GM12878 (cell line): Measurements from ENCODE around the gene PRDM16. TPM values are rescaled to one million over a fixed set of nuclear protein-coding genes. Genes with fewer than 3 reads are reported as not detected.

Experiments
- ATAC-seq: fragments of 200-7000 bp; cut with Tn5 transposase; 3 replicates; pipeline ENCODE4 v1.9.1; 2020; ENCODE audit warnings: mild to moderate bottlenecking, moderate library complexity
- BruUV-seq: library from RNA; stranded (reverse); fragments of 400-500 nt; replicated peaks from 2 replicates; lab custom pipeline; 2021; lab: Mats Ljungman, UMichigan
- CTCF ChIA-PET: fragments of 300-600 bp; sonication (Branson Sonifier 250); formaldehyde crosslinking; extraction: SDS; loops from one replicate; lab custom pipeline; 2021; ENCODE audit warnings: inconsistent platforms; lab: Yijun Ruan, JAX
- POLR2A ChIA-PET: fragments of 350-600 bp; formaldehyde crosslinking; extraction: SDS; loops from one replicate; lab custom pipeline; 2021; ENCODE audit warnings: inconsistent platforms; lab: Charles Lee
- RAD21 ChIA-PET: fragments of 300-600 bp; sonication (Branson Sonifier 250); formaldehyde crosslinking; loops from one replicate; lab custom pipeline; 2023; ENCODE audit warnings: antibody characterized with exemption; ENCODE audit not compliant: unreplicated experiment; lab: Charles Lee
- SMC1A ChIA-PET: fragments of 300-600 bp; sonication (Branson Sonifier 250); formaldehyde crosslinking; loops from one replicate; lab custom pipeline; 2023; ENCODE audit not compliant: unreplicated experiment, uncharacterized antibody; lab: Charles Lee
- DNase-seq: peaks from one replicate; pipeline ENCODE4 v3.0.0-alpha.2; 2011; ENCODE audit warnings: low read depth, low spot score
- FAIRE-seq: peaks from 3 replicates; lab custom pipeline; 2011; peaks lifted over from hg19 to GRCh38; lab: Jason Lieb, UNC
- H2AFZ ChIP-seq: 2 replicates; pipeline ENCODE4 v1.6.0; 2011; ENCODE audit warnings: low read depth, low read length, control low read depth; ENCODE audit not compliant: control insufficient read depth
- H3K27ac ChIP-seq: 2 replicates; pipeline ENCODE4 v1.5.1; 2011; ENCODE audit warnings: control low read depth; ENCODE audit not compliant: control insufficient read depth, insufficient read depth
- H3K27me3 ChIP-seq, 2 experiments: replicated peaks in 1 of 2; 2 replicates each; pipeline versions ENCODE4 v1.6.0 to v1.6.1; 2011; ENCODE audit warnings: low read length in 1 of 2; ENCODE audit not compliant: control insufficient read depth in 2 of 2, insufficient read depth in 2 of 2
- H3K36me3 ChIP-seq, 2 experiments: 2 replicates each; pipeline ENCODE4 v1.5.1; 2011; ENCODE audit warnings: low read length in 1 of 2; ENCODE audit not compliant: control insufficient read depth in 2 of 2, insufficient read depth in 2 of 2
- H3K4me1 ChIP-seq: 2 replicates; pipeline ENCODE4 v1.6.1; 2011; ENCODE audit warnings: mild to moderate bottlenecking, low read length, moderate library complexity, mixed read lengths; ENCODE audit not compliant: control insufficient read depth, insufficient read depth
- H3K4me2 ChIP-seq: 2 replicates; pipeline ENCODE4 v1.6.0; 2011; ENCODE audit warnings: control low read depth; ENCODE audit not compliant: control insufficient read depth, insufficient read depth
- H3K4me3 ChIP-seq: fragments of 200-600 bp; sonication (generic); 2 replicates; pipeline ENCODE4 v1.5.1; 2016
- H3K79me2 ChIP-seq: 2 replicates; pipeline ENCODE4 v1.6.0; 2011; ENCODE audit warnings: low read length; ENCODE audit not compliant: control insufficient read depth, insufficient read depth
- H3K9ac ChIP-seq: 2 replicates; pipeline ENCODE4 v1.8.0; 2011; ENCODE audit warnings: low read length, control low read depth, mixed read lengths; ENCODE audit not compliant: control insufficient read depth, insufficient read depth
- H3K9me3 ChIP-seq: replicated peaks from 3 replicates; pipeline ENCODE4 v1.5.1; 2011; ENCODE audit warnings: mild to moderate bottlenecking, low read length; ENCODE audit not compliant: control insufficient read depth, insufficient read depth
- H4K20me1 ChIP-seq: 2 replicates; pipeline ENCODE4 v1.6.0; 2011; ENCODE audit not compliant: control insufficient read depth, insufficient read depth
- ATF7 ChIP-seq: fragments of 450-650 bp; IDR thresholded peaks from 2 replicates; pipeline ENCODE4 v1.6.1; 2016; ENCODE audit warnings: low read depth, mild to moderate bottlenecking
- CBX3 ChIP-seq: fragments of 200-600 bp; sonication (generic); IDR thresholded peaks from 2 replicates; pipeline ENCODE4 v1.6.1; 2016; ENCODE audit warnings: low read depth, borderline replicate concordance
- ESRRA ChIP-seq: IDR thresholded peaks from 2 replicates; pipeline ENCODE4 v1.6.1; 2012; ENCODE audit warnings: mild to moderate bottlenecking, low read length, improper control_type of control experiment
- LARP7 ChIP-seq: fragments of 450-650 bp; IDR thresholded peaks from 2 replicates; pipeline ENCODE4 v1.6.1; 2017; ENCODE audit warnings: mild to moderate bottlenecking
- RB1 ChIP-seq: fragments of 450-650 bp; formaldehyde crosslinking; IDR thresholded peaks from 2 replicates; pipeline ENCODE4 v1.6.1; 2017; ENCODE audit warnings: mild to moderate bottlenecking, borderline replicate concordance
- RFX5 ChIP-seq: IDR thresholded peaks from 2 replicates; pipeline ENCODE4 v1.6.1; 2011; ENCODE audit warnings: low read depth, low read length, improper control_type of control experiment
- ZNF24 ChIP-seq: fragments of 450-650 bp; IDR thresholded peaks from 2 replicates; pipeline ENCODE4 v1.6.1; 2017; ENCODE audit warnings: antibody characterized with exemption, mild to moderate bottlenecking
- WGBS: methylation state at CpG from one replicate; pipeline ENCODE4 v1.1.6; 2016; ENCODE audit warnings: low lambda C conversion rate; ENCODE audit not compliant: insufficient replicate concordance, insufficient coverage; ENCODE audit errors: missing lambda C conversion rate; 5-methylcytosine and 5-hydroxymethylcytosine counted together
- in situ Hi-C: fragments of 300-500 bp; cut with MboI; formaldehyde crosslinking; loops from 9 replicates; pipeline ENCODE4 v1.14.3; 2018; ENCODE audit warnings: mixed read lengths
- intact Hi-C: fragments of 100-400 bp; cut with micrococcal nuclease; formaldehyde crosslinking; loops from one replicate; pipeline ENCODE4 v1.14.2; 2022; ENCODE audit not compliant: unreplicated experiment
- polyA plus RNA-seq, 11 experiments: library from polyadenylated mRNA; depleted of rRNA in 4 of 11; unstranded in 6 of 11; stranded (reverse) in 5 of 11; fragments of >200 nt; fragmentation: Nextera tagmentation in 4 of 11; fragmentation: Illumina TruSeq in 1 of 11; extraction: Ambion mirVana in 4 of 11; extraction: Trizol in 1 of 11; gene quantifications; 1 replicate in 1 of 11; 2 replicates in 10 of 11; pipeline versions ENCODE4 v1.2.1 to v1.2.3, GENCODE V29; 2011 to 2016; ENCODE audit warnings: inconsistent platforms in 2 of 11, missing spikeins in 2 of 11, low read depth in 1 of 11
- total RNA-seq, 4 experiments: library from RNA; depleted of rRNA in 3 of 4; stranded (reverse); fragments of >200 nt in 3 of 4; fragmentation: Illumina TruSeq in 1 of 4; extraction: Trizol in 1 of 4; gene quantifications; 2 replicates each; pipeline versions ENCODE4 v1.2.1 to v1.2.3, GENCODE V29; 2013 to 2021
- TF ChIP-seq, protein P1 (sequence below): fragments of 450-650 bp; IDR thresholded peaks from 2 replicates; pipeline ENCODE4 v1.6.1; 2017; ENCODE audit warnings: mild to moderate bottlenecking, low read depth, inconsistent platforms; ENCODE audit not compliant: poor library complexity, severe bottlenecking
- TF ChIP-seq, protein P2 (sequence below): IDR thresholded peaks from 2 replicates; pipeline ENCODE4 v1.6.1; 2012; ENCODE audit warnings: improper control_type of control experiment, low read depth, low read length; ENCODE audit not compliant: insufficient replicate concordance

Gene PRDM16
- total and polyA plus RNA-seq, 10 of the 15 experiments (the other 5 are each of a cell fraction or from before 2014, with no cell fraction given), result 0.03 TPM; not detected in 9

DNA sequence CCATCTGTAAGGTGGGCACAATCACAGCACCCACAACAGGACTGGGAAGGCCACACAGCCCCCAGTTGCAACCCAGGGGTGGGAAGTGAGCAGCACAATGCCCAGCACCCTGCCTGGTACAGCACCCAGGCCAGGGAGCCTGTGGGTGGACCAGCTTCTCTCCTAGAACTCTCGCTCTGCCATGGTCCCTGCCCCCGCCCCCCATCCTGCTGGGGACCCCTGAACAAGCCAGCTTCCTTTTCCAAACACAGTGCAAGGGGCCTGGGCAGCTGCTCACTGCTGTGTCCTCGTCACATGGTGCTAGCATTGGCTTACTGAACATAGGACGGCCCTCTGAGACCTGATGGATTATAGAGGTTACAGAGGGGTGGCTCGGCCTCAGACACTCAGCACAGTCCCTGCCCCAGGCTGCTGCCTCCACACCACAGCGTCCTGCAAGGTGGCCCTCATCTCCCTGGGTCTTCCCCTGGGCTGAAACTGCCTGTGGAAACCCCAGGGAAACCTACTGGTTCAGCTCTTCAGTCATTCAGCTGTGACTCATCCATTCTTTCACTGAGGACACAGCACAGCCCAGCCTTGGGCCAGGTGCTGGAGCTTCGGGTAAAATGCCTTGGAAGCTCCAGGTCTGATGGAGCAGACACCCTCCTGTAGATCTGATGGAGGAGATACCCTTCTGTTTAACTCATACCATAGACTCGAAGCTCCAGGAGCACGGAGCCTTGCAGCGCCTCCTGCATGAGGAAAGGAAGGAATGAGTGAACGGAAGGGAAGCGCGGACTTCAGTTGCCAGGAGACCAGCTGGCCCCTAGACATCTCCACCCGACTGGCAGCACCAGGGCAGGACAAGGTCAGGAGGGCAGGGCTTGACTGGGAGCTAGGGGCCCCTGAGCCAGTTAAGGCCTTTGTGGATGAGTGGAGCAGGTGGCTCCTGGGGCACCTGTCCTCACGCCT, 8.1 kb upstream of the PRDM16 start:
- CTCF ChIA-PET, result no interaction called here
- BruUV-seq, result no TSS peak
- POLR2A ChIA-PET, result no interaction called here
- Histone ChIP-seq H3K4me2 (no peak overlapping the region), H3K27me3 (no peaks in the 10 kb centered on the region), H3K4me1 (no peaks in the 10 kb centered on the region), H3K9me3 (no peaks in the 10 kb centered on the region), H3K9ac (no peak overlapping the region), H3K4me3 (no peak overlapping the region), H3K79me2 (no peaks in the 10 kb centered on the region), H3K27ac (no peak overlapping the region), H4K20me1 (no peaks in the 10 kb centered on the region), H3K36me3 (no peaks in the 10 kb centered on the region), H2AFZ (no peak overlapping the region)
- FAIRE-seq (no peak), ATAC-seq (no peak), DNase-seq (no peak)
- RAD21 ChIA-PET, result no interaction called here
- no peak for TF ChIP-seq CBX3
- no peak for TF ChIP-seq ZNF24
- in situ Hi-C loops (no loop called here), intact Hi-C loops (no loop called here)
- WGBS, result 34% methylated on average over 15 of the region's 15 CpGs
- SMC1A ChIA-PET, result no interaction called here

DNA sequence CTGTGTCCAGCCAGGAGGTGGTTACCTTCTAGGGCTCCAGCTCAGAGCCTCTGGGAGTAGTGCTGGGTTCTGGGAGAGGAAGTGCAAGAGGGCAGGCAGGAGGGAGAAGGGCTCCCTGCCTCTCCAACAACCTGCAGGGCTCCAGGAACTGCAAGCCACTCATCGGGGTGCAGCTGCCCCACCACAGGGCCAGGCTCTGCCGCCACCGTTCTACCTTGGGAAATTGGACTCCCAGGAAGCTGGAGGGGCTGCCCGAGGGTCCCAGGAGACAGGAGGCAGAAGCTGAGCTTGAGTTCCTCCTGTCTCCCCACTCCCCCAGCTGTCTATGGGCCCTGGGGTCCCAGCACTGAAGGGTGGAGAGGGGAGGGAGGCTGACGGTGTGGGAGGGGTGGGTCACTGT, 7.4 kb upstream of the PRDM16 start:
- in situ Hi-C loops, result no loop called here
- Histone ChIP-seq H3K9ac (no peak overlapping the region), H3K27ac (no peak overlapping the region), H3K27me3 (no peaks in the 10 kb centered on the region), H2AFZ (no peak overlapping the region), H3K9me3 (no peaks in the 10 kb centered on the region), H4K20me1 (no peaks in the 10 kb centered on the region), H3K79me2 (no peaks in the 10 kb centered on the region), H3K4me3 (no peak overlapping the region), H3K4me1 (no peaks in the 10 kb centered on the region), H3K36me3 (no peaks in the 10 kb centered on the region), H3K4me2 (no peak overlapping the region)
- DNase-seq, result no peak
- no TSS peak for BruUV-seq
- ChIA-PET CTCF (no interaction called here), POLR2A (no interaction called here), SMC1A (no interaction called here), RAD21 (no interaction called here)
- intact Hi-C loops, result no loop called here
- no peak for FAIRE-seq
- WGBS, result 14% methylated on average over 5 of the region's 5 CpGs
- no peak for ATAC-seq
- TF ChIP-seq, protein P1, sequence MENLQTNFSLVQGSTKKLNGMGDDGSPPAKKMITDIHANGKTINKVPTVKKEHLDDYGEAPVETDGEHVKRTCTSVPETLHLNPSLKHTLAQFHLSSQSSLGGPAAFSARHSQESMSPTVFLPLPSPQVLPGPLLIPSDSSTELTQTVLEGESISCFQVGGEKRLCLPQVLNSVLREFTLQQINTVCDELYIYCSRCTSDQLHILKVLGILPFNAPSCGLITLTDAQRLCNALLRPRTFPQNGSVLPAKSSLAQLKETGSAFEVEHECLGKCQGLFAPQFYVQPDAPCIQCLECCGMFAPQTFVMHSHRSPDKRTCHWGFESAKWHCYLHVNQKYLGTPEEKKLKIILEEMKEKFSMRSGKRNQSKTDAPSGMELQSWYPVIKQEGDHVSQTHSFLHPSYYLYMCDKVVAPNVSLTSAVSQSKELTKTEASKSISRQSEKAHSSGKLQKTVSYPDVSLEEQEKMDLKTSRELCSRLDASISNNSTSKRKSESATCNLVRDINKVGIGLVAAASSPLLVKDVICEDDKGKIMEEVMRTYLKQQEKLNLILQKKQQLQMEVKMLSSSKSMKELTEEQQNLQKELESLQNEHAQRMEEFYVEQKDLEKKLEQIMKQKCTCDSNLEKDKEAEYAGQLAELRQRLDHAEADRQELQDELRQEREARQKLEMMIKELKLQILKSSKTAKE, result no peak
- TF ChIP-seq, protein P2, sequence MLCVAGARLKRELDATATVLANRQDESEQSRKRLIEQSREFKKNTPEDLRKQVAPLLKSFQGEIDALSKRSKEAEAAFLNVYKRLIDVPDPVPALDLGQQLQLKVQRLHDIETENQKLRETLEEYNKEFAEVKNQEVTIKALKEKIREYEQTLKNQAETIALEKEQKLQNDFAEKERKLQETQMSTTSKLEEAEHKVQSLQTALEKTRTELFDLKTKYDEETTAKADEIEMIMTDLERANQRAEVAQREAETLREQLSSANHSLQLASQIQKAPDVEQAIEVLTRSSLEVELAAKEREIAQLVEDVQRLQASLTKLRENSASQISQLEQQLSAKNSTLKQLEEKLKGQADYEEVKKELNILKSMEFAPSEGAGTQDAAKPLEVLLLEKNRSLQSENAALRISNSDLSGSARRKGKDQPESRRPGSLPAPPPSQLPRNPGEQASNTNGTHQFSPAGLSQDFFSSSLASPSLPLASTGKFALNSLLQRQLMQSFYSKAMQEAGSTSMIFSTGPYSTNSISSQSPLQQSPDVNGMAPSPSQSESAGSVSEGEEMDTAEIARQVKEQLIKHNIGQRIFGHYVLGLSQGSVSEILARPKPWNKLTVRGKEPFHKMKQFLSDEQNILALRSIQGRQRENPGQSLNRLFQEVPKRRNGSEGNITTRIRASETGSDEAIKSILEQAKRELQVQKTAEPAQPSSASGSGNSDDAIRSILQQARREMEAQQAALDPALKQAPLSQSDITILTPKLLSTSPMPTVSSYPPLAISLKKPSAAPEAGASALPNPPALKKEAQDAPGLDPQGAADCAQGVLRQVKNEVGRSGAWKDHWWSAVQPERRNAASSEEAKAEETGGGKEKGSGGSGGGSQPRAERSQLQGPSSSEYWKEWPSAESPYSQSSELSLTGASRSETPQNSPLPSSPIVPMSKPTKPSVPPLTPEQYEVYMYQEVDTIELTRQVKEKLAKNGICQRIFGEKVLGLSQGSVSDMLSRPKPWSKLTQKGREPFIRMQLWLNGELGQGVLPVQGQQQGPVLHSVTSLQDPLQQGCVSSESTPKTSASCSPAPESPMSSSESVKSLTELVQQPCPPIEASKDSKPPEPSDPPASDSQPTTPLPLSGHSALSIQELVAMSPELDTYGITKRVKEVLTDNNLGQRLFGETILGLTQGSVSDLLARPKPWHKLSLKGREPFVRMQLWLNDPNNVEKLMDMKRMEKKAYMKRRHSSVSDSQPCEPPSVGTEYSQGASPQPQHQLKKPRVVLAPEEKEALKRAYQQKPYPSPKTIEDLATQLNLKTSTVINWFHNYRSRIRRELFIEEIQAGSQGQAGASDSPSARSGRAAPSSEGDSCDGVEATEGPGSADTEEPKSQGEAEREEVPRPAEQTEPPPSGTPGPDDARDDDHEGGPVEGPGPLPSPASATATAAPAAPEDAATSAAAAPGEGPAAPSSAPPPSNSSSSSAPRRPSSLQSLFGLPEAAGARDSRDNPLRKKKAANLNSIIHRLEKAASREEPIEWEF, result no peak
- no peak for TF ChIP-seq ESRRA
- no peak for TF ChIP-seq LARP7
- no peak for TF ChIP-seq RFX5
- no peak for TF ChIP-seq ATF7
- TF ChIP-seq RB1, result no peak
